HG03064 (cell line): ENCODE data around the gene PRR9.
"Not testable (repeated sequence)": the region's sequence is repeated elsewhere in the genome, so short reads cannot be mapped to it uniquely, and the experiment has no call there.

ENCODE experiments used
- ATAC-seq: cut with Tn5 transposase; IDR thresholded peaks from one replicate; pipeline ENCODE4 v1.9.1; 2021; ENCODE audit warnings: low read depth; ENCODE audit not compliant: unreplicated experiment

PRR9 gene

GRCh38 chr1:153217212-153217611 is at the start of gene PRR9:
PRR9 (plus strand) TSS chr1:153217584; CDS start chr1:153218145, 561 bp downstream.
- ATAC-seq = no peak

- no peak for ATAC-seq
These were observed 48.7 kb upstream of the PRR9 start for GRCh38 chr1:153168686-153169085.

- ATAC-seq = no peak
These were observed 42.8 kb upstream of the PRR9 start for GRCh38 chr1:153174624-153175023.

GRCh38 chr1:153178922-153179321 is 38.5 kb upstream of the PRR9 start:
- ATAC-seq = no peak

GRCh38 chr1:153180556-153180955 is 36.8 kb upstream of the PRR9 start:
- ATAC-seq = no peak

- ATAC-seq = not testable (repeated sequence)
These were observed 29.1 kb upstream of the PRR9 start for GRCh38 chr1:153188301-153188700.

- no peak for ATAC-seq
These were observed 27.0 kb upstream of the PRR9 start for GRCh38 chr1:153190373-153190772.

GRCh38 chr1:153192697-153193096 is 24.7 kb upstream of the PRR9 start:
- ATAC-seq = no peak

GRCh38 chr1:153194331-153195050 is 22.9 kb upstream of the PRR9 start:
- no peak for ATAC-seq

- ATAC-seq = no peak
These were observed 22.2 kb upstream of the PRR9 start for GRCh38 chr1:153195216-153195615.

GRCh38 chr1:153202006-153202405 is 15.4 kb upstream of the PRR9 start:
- ATAC-seq = no peak

- ATAC-seq = no peak
These were observed 14.3 kb upstream of the PRR9 start, which contains the start of gene LELP1 for GRCh38 chr1:153203130-153203529. LELP1 (plus strand) TSS chr1:153203430; CDS start chr1:153204708, 1,278 bp downstream.

GRCh38 chr1:153206631-153207030 is 10.8 kb upstream of the PRR9 start:
- no peak for ATAC-seq

GRCh38 chr1:153210206-153210605 is 7.2 kb upstream of the PRR9 start:
- no peak for ATAC-seq

GRCh38 chr1:153212201-153212600 is 5.2 kb upstream of the PRR9 start:
- no peak for ATAC-seq

- ATAC-seq = no peak
These were observed 3.9 kb upstream of the PRR9 start for GRCh38 chr1:153213519-153213918.

GRCh38 chr1:153217744-153218416 is 496 bp downstream of the PRR9 start:
- no peak for ATAC-seq

- no peak for ATAC-seq
These were observed 3.4 kb downstream of the PRR9 start for GRCh38 chr1:153220606-153221303.

- ATAC-seq = not testable (repeated sequence)
These were observed 5.9 kb downstream of the PRR9 start for GRCh38 chr1:153223040-153223891.

- ATAC-seq = no peak
These were observed 10.4 kb downstream of the PRR9 start for GRCh38 chr1:153227810-153228209.

GRCh38 chr1:153228491-153228890 is 11.1 kb downstream of the PRR9 start:
- ATAC-seq = no peak
